HG03045 (cell line): ENCODE data around the gene TOP3B.
"Not testable (repeated sequence)": the region's sequence is repeated elsewhere in the genome, so short reads cannot be mapped to it uniquely, and the experiment has no call there.

ENCODE experiments used
- ATAC-seq: cut with Tn5 transposase; IDR thresholded peaks from one replicate; pipeline ENCODE4 v1.9.1; 2021; ENCODE audit warnings: mild to moderate bottlenecking, moderate library complexity; ENCODE audit not compliant: unreplicated experiment

The TOP3B gene

GRCh38 chr22:21947040-21948014, 35.3 kb downstream of the TOP3B start:
- no peak for ATAC-seq

- ATAC-seq: no peak
Observed at GRCh38 chr22:21946262-21946925, 36.2 kb downstream of the TOP3B start.

GRCh38 chr22:21945453-21946261, 36.9 kb downstream of the TOP3B start:
- ATAC-seq: no peak

GRCh38 chr22:21944871-21945270, 37.7 kb downstream of the TOP3B start:
- no peak for ATAC-seq

GRCh38 chr22:21943571-21944448, 38.8 kb downstream of the TOP3B start:
- no peak for ATAC-seq

- ATAC-seq: no peak
Observed at GRCh38 chr22:21942407-21943343, 39.9 kb downstream of the TOP3B start.

- no peak for ATAC-seq
Observed at GRCh38 chr22:21941921-21942320, 40.7 kb downstream of the TOP3B start.

GRCh38 chr22:21940521-21940920, 42.1 kb downstream of the TOP3B start:
- ATAC-seq: no peak

- not testable (repeated sequence) for ATAC-seq
Observed at GRCh38 chr22:21939935-21940334, 42.7 kb downstream of the TOP3B start.

GRCh38 chr22:21939461-21939913, 43.1 kb downstream of the TOP3B start:
- no peak for ATAC-seq

GRCh38 chr22:21938906-21939305, 43.7 kb downstream of the TOP3B start:
- ATAC-seq: no peak

- ATAC-seq: peak; percentile 83
Observed at GRCh38 chr22:21938071-21938822, 44.3 kb downstream of the TOP3B start.

- ATAC-seq: no peak
Observed at GRCh38 chr22:21937821-21938070, 44.8 kb downstream of the TOP3B start.

GRCh38 chr22:21937041-21937820, 45.4 kb downstream of the TOP3B start:
- ATAC-seq: no peak

GRCh38 chr22:21936151-21936775, 46.3 kb downstream of the TOP3B start:
- ATAC-seq: no peak

GRCh38 chr22:21933910-21934309, 48.7 kb downstream of the TOP3B start:
- ATAC-seq: no peak

- ATAC-seq: no peak
Observed at GRCh38 chr22:21933413-21933812, 49.2 kb downstream of the TOP3B start.
